Stimulated activated CD8-positive, alpha-beta memory T cell treated with anti-CD3 and anti-CD28 coated beads, Interleukin-15, amount 100 ng/mL, for 4 hours (primary cell): ENCODE results near the gene EXOC6B.

Source experiments
- DNase-seq, 2 donors: peaks; one replicate each; pipeline ENCODE4 v3.0.0-alpha.2; 2020; ENCODE audit warnings: low read depth in 2 of 2

EXOC6B gene

GRCh38 chr2:72734432-72734831 lies 91.4 kb downstream of the EXOC6B start:
- no peak for DNase-seq

- DNase-seq = no peak
Observed at GRCh38 chr2:72731116-72731515, 94.7 kb downstream of the EXOC6B start.

- no peak for DNase-seq
Observed at GRCh38 chr2:72727356-72727755, 98.5 kb downstream of the EXOC6B start.

GRCh38 chr2:72723769-72724370 lies 102.0 kb downstream of the EXOC6B start:
- no peak for DNase-seq

- DNase-seq = no peak
Observed at GRCh38 chr2:72722492-72723070, 103.3 kb downstream of the EXOC6B start.

GRCh38 chr2:72719416-72719815 lies 106.4 kb downstream of the EXOC6B start:
- DNase-seq = no peak

- no peak for DNase-seq
Observed at GRCh38 chr2:72718876-72719275, 107.0 kb downstream of the EXOC6B start.

GRCh38 chr2:72716601-72717000 lies 109.2 kb downstream of the EXOC6B start:
- DNase-seq = no peak

- no peak for DNase-seq
Observed at GRCh38 chr2:72713857-72714256, 112.0 kb downstream of the EXOC6B start.

GRCh38 chr2:72712977-72713376 lies 112.9 kb downstream of the EXOC6B start:
- no peak for DNase-seq

GRCh38 chr2:72712304-72712703 lies 113.5 kb downstream of the EXOC6B start:
- no peak for DNase-seq

GRCh38 chr2:72710418-72711152 lies 115.2 kb downstream of the EXOC6B start:
- DNase-seq = no peak

GRCh38 chr2:72708236-72708635 lies 117.6 kb downstream of the EXOC6B start:
- no peak for DNase-seq

- no peak for DNase-seq
Observed at GRCh38 chr2:72698300-72698699, 127.5 kb downstream of the EXOC6B start.

GRCh38 chr2:72696559-72696958 lies 129.3 kb downstream of the EXOC6B start:
- DNase-seq = no peak

- no peak for DNase-seq
Observed at GRCh38 chr2:72695676-72696075, 130.2 kb downstream of the EXOC6B start.

- no peak for DNase-seq
Observed at GRCh38 chr2:72694715-72695496, 130.9 kb downstream of the EXOC6B start.

GRCh38 chr2:72689579-72690195 lies 136.1 kb downstream of the EXOC6B start:
- no peak for DNase-seq

- no peak for DNase-seq
Observed at GRCh38 chr2:72685638-72686213, 140.1 kb downstream of the EXOC6B start.

- no peak for DNase-seq
Observed at GRCh38 chr2:72682061-72682460, 143.8 kb downstream of the EXOC6B start.
